Adrenal gland (tissue), 5 donors: ENCODE results near the gene ZG16.

Source experiments
- CTCF ChIP-seq, 6 experiments: fragments of 450-650 bp in 4 of 6; fragments of 200-600 bp in 2 of 6; sonication (generic) in 1 of 6; IDR thresholded peaks; 1 replicate in 5 of 6; 2 replicates in 1 of 6; pipeline versions ENCODE4 v1.5.1 to v1.8.0; 2016 to 2021; ENCODE audit warnings: antibody characterized with exemption in 6 of 6, mild to moderate bottlenecking in 2 of 6, moderate library complexity in 1 of 6
- POLR2A ChIP-seq, 2 donors: fragments of 450-650 bp; IDR thresholded peaks; one replicate each; pipeline ENCODE4 v1.6.1; 2017; ENCODE audit warnings: antibody characterized with exemption in 2 of 2, mild to moderate bottlenecking in 2 of 2, moderate library complexity in 1 of 2
- donor health status: DM: no; HTN: no; CAD: no.

- TF ChIP-seq CTCF (IDR thresholded peaks at IDR 0.05), result no peak
- TF ChIP-seq POLR2A (IDR thresholded peaks at IDR 0.05), result no peak
Measured at GRCh38 chr16:29730649-29731048, 47.4 kb upstream of the ZG16 start.
